Measurements from ENCODE around the gene BOC. TPM values are rescaled to one million over a fixed set of nuclear protein-coding genes. Genes with fewer than 3 reads are reported as not detected.

Gene BOC
- total and polyA plus RNA-seq, 2 donors (not counting 3 experiments of a cell fraction or from before 2014, with no cell fraction given): 0.07 TPM; not detected in 1

DNA sequence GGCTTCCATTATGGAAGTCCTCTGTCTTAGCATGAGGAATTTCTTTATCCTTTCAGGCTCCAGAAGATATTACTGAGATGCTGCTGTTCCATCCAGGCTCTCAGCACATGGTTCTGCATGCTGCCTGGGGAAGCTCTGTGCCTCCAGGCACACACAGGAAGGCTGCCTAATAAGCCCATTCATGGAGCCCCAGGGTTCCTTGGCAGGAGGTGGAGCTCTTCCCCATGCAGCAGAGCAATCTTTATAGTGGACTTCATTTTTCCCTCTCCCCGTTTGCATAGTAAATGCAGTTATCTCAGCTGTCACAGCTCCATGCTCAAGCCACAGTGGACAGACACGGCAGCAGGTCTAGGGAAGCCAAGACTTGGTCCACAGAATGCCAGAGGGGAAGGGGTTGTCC lies 57.6 kb downstream of the BOC start:
- H3K4me3 ChIP-seq (replicated peaks in 1 of 3; ENCODE audit: insufficient read depth in 1 of 3, low read depth in 1 of 3, low read length in 3 of 3): no peak overlapping the region
- no peaks in the 10 kb centered on the region for H4K20me1 ChIP-seq (replicated peaks; ENCODE audit: control insufficient read depth, extremely low read depth, insufficient read depth, low read length)
- no peaks in the 10 kb centered on the region for H3K79me2 ChIP-seq (ENCODE audit: control insufficient read depth, insufficient read depth, low read length)
- CTCF ChIA-PET: interaction anchor here (1.1 to 1.8 kb wide), 2 partner anchors 10 to 19 kb away, joined by 3 to 4 read pairs; no protein-coding TSS in a partner anchor
- H3K27ac ChIP-seq (ENCODE audit: insufficient read depth, low read depth, low read length): no peak overlapping the region
- POLR2A ChIA-PET: no interaction called here
- no peak for TF ChIP-seq GATA2 (IDR thresholded peaks at IDR 0.05; ENCODE audit: insufficient read depth, insufficient read length, low read depth, low read length)
- TF ChIP-seq FOS (IDR thresholded peaks at IDR 0.05; ENCODE audit: borderline replicate concordance, insufficient read depth, low read length): no peak
- no peak for TF ChIP-seq EZH2 (IDR thresholded peaks at IDR 0.05; ENCODE audit: borderline replicate concordance, low read depth, low read length, severe bottlenecking)
- no peak for TF ChIP-seq JUN (IDR thresholded peaks at IDR 0.05; ENCODE audit: borderline replicate concordance, insufficient read depth, insufficient read length, low read depth)
- TF ChIP-seq, protein P1, sequence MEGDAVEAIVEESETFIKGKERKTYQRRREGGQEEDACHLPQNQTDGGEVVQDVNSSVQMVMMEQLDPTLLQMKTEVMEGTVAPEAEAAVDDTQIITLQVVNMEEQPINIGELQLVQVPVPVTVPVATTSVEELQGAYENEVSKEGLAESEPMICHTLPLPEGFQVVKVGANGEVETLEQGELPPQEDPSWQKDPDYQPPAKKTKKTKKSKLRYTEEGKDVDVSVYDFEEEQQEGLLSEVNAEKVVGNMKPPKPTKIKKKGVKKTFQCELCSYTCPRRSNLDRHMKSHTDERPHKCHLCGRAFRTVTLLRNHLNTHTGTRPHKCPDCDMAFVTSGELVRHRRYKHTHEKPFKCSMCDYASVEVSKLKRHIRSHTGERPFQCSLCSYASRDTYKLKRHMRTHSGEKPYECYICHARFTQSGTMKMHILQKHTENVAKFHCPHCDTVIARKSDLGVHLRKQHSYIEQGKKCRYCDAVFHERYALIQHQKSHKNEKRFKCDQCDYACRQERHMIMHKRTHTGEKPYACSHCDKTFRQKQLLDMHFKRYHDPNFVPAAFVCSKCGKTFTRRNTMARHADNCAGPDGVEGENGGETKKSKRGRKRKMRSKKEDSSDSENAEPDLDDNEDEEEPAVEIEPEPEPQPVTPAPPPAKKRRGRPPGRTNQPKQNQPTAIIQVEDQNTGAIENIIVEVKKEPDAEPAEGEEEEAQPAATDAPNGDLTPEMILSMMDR (IDR thresholded peaks at IDR 0.05; ENCODE audit: extremely low read depth in 1 of 2, insufficient read depth in 1 of 2, low read depth in 1 of 2, low read length in 2 of 2): no peak
- no peak for TF ChIP-seq MYC (IDR thresholded peaks at IDR 0.05; ENCODE audit: low read depth, low read length)
- TF ChIP-seq, protein P2, sequence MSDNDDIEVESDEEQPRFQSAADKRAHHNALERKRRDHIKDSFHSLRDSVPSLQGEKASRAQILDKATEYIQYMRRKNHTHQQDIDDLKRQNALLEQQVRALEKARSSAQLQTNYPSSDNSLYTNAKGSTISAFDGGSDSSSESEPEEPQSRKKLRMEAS (IDR thresholded peaks at IDR 0.05; ENCODE audit: insufficient read depth, insufficient read length): no peak
- no peak for TF ChIP-seq POLR2A (IDR thresholded peaks at IDR 0.05; ENCODE audit: low read depth, low read length)
- TF ChIP-seq POLR2AphosphoS5 (IDR thresholded peaks at IDR 0.05; ENCODE audit: insufficient read depth, low read depth, low read length): no peak
- peaks cover 0 to 2% of the 10 kb centered on the region in 2 experiments for H3K27me3 ChIP-seq (ENCODE audit: control insufficient read depth in 2 of 2, insufficient read depth in 2 of 2, low read length in 2 of 2)
- dilution Hi-C loops (cut with MboI; ENCODE audit: extremely low pct_ligation_motif_present, low sequenced_read_pairs): no loop called here
- no peak overlapping the region for H3K4me2 ChIP-seq (ENCODE audit: insufficient read depth, low read length)
- H3K4me1 ChIP-seq (ENCODE audit: control insufficient read depth, extremely low read depth, insufficient read depth, low read length): no peaks in the 10 kb centered on the region
- H2AFZ ChIP-seq (ENCODE audit: low read depth, low read length): no peak overlapping the region
- DNase-seq (ENCODE audit: low read depth, low spot score): no peak
- H3K9ac ChIP-seq (replicated peaks; ENCODE audit: extremely low read depth, insufficient read depth, low read length): no peak overlapping the region
- intact Hi-C loops (cut with micrococcal nuclease): no loop called here
- no peaks in the 10 kb centered on the region for H3K9me3 ChIP-seq (replicated peaks; ENCODE audit: control insufficient read depth, insufficient read depth, low read length)
- no peaks in the 10 kb centered on the region for H3K36me3 ChIP-seq (ENCODE audit: control insufficient read depth in 2 of 2, extremely low read depth in 1 of 2, insufficient read depth in 2 of 2, low read length in 2 of 2)
- H3K9me1 ChIP-seq (replicated peaks; ENCODE audit: control insufficient read depth, extremely low read depth, insufficient read depth, low read length): no peaks in the 10 kb centered on the region
- BruUV-seq (replicated peaks): no TSS peak
- no peak for FAIRE-seq

All from endothelial cell of umbilical vein (primary cell).